OCI-LY7 (cell line): ENCODE measurements around the gene SLC35F1. TPM values are rescaled to one million over a fixed set of nuclear protein-coding genes. Genes with fewer than 3 reads are reported as not detected.

Source experiments
- BruUV-seq: library from RNA; stranded (reverse); fragments of 400-500 nt; replicated peaks from 2 replicates; lab custom pipeline; 2021; lab: Mats Ljungman, UMichigan
- CTCF ChIA-PET: fragments of 300-600 bp; sonication (Branson Sonifier 250); formaldehyde crosslinking; loops from one replicate; lab custom pipeline; 2022; ENCODE audit warnings: antibody characterized with exemption; ENCODE audit not compliant: unreplicated experiment; lab: Charles Lee
- POLR2A ChIA-PET: fragments of 300-600 bp; sonication (Branson Sonifier 250); formaldehyde crosslinking; loops from one replicate; lab custom pipeline; 2022; ENCODE audit warnings: antibody characterized with exemption; lab: Charles Lee
- DNase-seq: peaks from one replicate; pipeline ENCODE4 v3.0.0-alpha.2; 2015; ENCODE audit warnings: low spot score
- H2AFZ ChIP-seq: fragments of 200-600 bp; sonication (generic), shearing (Covaris generic); 2 replicates; pipeline ENCODE4 v1.6.1; 2014; ENCODE audit warnings: mild to moderate bottlenecking, antibody characterized with exemption, low read length, moderate library complexity
- H3K27ac ChIP-seq: fragments of 200-600 bp; sonication (generic); 2 replicates; pipeline ENCODE4 v1.5.1; 2014; ENCODE audit warnings: mixed run types, low read depth, mild to moderate bottlenecking, moderate library complexity, low read length, inconsistent platforms; ENCODE audit not compliant: poor library complexity, severe bottlenecking
- H3K36me3 ChIP-seq: fragments of 200-600 bp; sonication (generic); 2 replicates; pipeline ENCODE4 v1.6.1; 2014; ENCODE audit warnings: mild to moderate bottlenecking, antibody characterized with exemption, low read length, moderate library complexity, mixed read lengths; ENCODE audit not compliant: insufficient read depth
- H3K4me1 ChIP-seq: fragments of 200-600 bp; sonication (generic); 2 replicates; pipeline ENCODE4 v1.5.1; 2014; ENCODE audit warnings: mild to moderate bottlenecking, low read length; ENCODE audit not compliant: insufficient read depth, poor library complexity, severe bottlenecking
- H3K4me2 ChIP-seq: fragments of 200-600 bp; sonication (generic); 2 replicates; pipeline ENCODE4 v1.6.1; 2014; ENCODE audit warnings: mild to moderate bottlenecking, low read length
- H3K4me3 ChIP-seq: fragments of 200-600 bp; sonication (generic); 2 replicates; pipeline ENCODE4 v1.5.1; 2014; ENCODE audit warnings: mild to moderate bottlenecking, low read depth, low read length; ENCODE audit not compliant: poor library complexity, severe bottlenecking
- H3K79me2 ChIP-seq: fragments of 200-600 bp; sonication (generic); 2 replicates; pipeline ENCODE4 v1.6.1; 2016; ENCODE audit warnings: low read depth, mild to moderate bottlenecking, low read length, moderate library complexity, mixed read lengths; ENCODE audit not compliant: insufficient read depth
- H3K9me2 ChIP-seq: fragments of 200-600 bp; sonication (generic); 2 replicates; pipeline ENCODE4 v1.6.1; 2016; ENCODE audit warnings: mild to moderate bottlenecking, low read length, mixed read lengths; ENCODE audit not compliant: insufficient read depth
- H3K9me3 ChIP-seq: fragments of 200-600 bp; sonication (generic); 2 replicates; pipeline ENCODE4 v1.6.1; 2014; ENCODE audit warnings: mild to moderate bottlenecking, mixed run types, low read length, mixed read lengths
- H4K20me1 ChIP-seq: fragments of 200-600 bp; sonication (generic); 2 replicates; pipeline ENCODE4 v1.6.1; 2014; ENCODE audit warnings: mild to moderate bottlenecking, antibody characterized with exemption, low read length, moderate library complexity, mixed read lengths; ENCODE audit not compliant: insufficient read depth
- EZH2phosphoT487 ChIP-seq: fragments of 200-600 bp; sonication (generic); IDR thresholded peaks from 2 replicates; pipeline ENCODE4 v1.6.1; 2018; ENCODE audit warnings: low read depth, borderline replicate concordance, mild to moderate bottlenecking, mixed run types, antibody characterized with exemption, low read length, moderate library complexity, mixed read lengths
- intact Hi-C: fragments of 100-400 bp; cut with micrococcal nuclease; formaldehyde crosslinking; loops from one replicate; pipeline ENCODE4 v1.10.0; 2022; ENCODE audit not compliant: unreplicated experiment
- total RNA-seq, 2 experiments: library from RNA; depleted of rRNA in 1 of 2; stranded (reverse); fragments of >200 nt in 1 of 2; shearing (Covaris generic) in 1 of 2; gene quantifications; 2 replicates each; pipeline ENCODE4 v1.2.3, GENCODE V29; 2014 to 2022
- TF ChIP-seq, protein P1 (sequence below): fragments of 200-600 bp; sonication (generic); conservative IDR thresholded peaks from 2 replicates; pipeline ENCODE4 v1.5.1; 2014; ENCODE audit warnings: mild to moderate bottlenecking, antibody characterized with exemption, low read length, moderate library complexity, mixed read lengths

SLC35F1 gene
- total RNA-seq, 2 experiments from 2014 or later: 0.03 TPM; not detected in 1

- Histone ChIP-seq H3K4me3 (no peak overlapping the region), H3K4me2 (no peak overlapping the region), H3K9me3 (no peaks in the 10 kb centered on the region), H3K27ac (no peak overlapping the region), H4K20me1 (no peaks in the 10 kb centered on the region), H3K4me1 (no peaks in the 10 kb centered on the region), H2AFZ (no peak overlapping the region), H3K36me3 (no peaks in the 10 kb centered on the region), H3K9me2 (no peaks in the 10 kb centered on the region), H3K79me2 (no peaks in the 10 kb centered on the region)
- intact Hi-C loops: no loop called here
- ChIA-PET CTCF (no interaction called here), POLR2A (interaction anchor here (0.6 kb wide), 1 partner anchor 272 kb away, joined by 3 read pairs; no protein-coding TSS in a partner anchor)
- TF ChIP-seq, protein P1, sequence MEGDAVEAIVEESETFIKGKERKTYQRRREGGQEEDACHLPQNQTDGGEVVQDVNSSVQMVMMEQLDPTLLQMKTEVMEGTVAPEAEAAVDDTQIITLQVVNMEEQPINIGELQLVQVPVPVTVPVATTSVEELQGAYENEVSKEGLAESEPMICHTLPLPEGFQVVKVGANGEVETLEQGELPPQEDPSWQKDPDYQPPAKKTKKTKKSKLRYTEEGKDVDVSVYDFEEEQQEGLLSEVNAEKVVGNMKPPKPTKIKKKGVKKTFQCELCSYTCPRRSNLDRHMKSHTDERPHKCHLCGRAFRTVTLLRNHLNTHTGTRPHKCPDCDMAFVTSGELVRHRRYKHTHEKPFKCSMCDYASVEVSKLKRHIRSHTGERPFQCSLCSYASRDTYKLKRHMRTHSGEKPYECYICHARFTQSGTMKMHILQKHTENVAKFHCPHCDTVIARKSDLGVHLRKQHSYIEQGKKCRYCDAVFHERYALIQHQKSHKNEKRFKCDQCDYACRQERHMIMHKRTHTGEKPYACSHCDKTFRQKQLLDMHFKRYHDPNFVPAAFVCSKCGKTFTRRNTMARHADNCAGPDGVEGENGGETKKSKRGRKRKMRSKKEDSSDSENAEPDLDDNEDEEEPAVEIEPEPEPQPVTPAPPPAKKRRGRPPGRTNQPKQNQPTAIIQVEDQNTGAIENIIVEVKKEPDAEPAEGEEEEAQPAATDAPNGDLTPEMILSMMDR: no peak
- no peak for TF ChIP-seq EZH2phosphoT487
- no TSS peak for BruUV-seq
- no peak for DNase-seq
Observed at GRCh38 chr6:117971637-117972036, 64.6 kb downstream of the SLC35F1 start.

DNA sequence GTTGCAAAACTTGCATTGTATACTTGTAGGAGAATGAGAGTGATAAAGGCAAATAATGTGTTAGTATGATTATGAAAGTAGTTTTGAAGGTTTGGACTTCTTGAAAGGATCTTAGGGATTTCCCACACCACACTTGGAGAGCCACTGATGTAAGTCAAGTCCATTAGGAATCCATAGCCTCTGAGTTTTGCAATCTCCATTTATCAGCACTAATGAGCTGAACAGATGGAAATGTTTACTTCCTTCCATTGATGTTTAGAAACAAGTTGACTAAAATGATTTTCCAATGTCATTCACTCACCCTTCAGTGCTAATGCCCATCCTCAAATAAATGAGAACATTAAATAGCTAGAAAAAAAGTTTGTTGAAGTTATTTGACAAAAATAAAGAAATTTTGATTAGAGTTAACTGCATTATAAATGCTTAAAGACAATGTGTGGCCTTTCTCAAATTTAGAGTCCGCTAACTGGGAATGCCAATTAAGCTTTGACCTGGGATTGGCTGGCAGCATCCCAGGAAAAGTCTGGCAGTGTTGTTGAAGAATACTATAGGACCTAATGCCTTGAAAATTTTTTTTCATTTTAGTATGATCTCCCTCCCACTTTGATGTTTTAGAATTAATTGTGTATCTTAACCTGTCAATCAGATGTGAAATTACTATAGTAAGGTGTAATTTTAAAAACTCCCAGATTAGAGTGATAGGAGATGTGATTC is 68.0 kb downstream of the SLC35F1 start:
- H3K79me2 ChIP-seq: no peaks in the 10 kb centered on the region
- no peak for DNase-seq
- H3K36me3 ChIP-seq: no peaks in the 10 kb centered on the region
- ChIA-PET POLR2A (no interaction called here), CTCF (no interaction called here)
- no peaks in the 10 kb centered on the region for H3K9me3 ChIP-seq
- no peaks in the 10 kb centered on the region for H3K9me2 ChIP-seq
- H3K4me3 ChIP-seq: no peak overlapping the region
- no peak overlapping the region for H3K4me2 ChIP-seq
- TF ChIP-seq, protein P1: no peak
- TF ChIP-seq EZH2phosphoT487: no peak
- no peak overlapping the region for H2AFZ ChIP-seq
- intact Hi-C loops: no loop called here
- BruUV-seq: no TSS peak
- H4K20me1 ChIP-seq: no peaks in the 10 kb centered on the region
- no peaks in the 10 kb centered on the region for H3K4me1 ChIP-seq
- H3K27ac ChIP-seq: no peak overlapping the region

GRCh38 chr6:117976030-117976651 is 69.1 kb downstream of the SLC35F1 start:
- H3K9me3 ChIP-seq: no peaks in the 10 kb centered on the region
- POLR2A ChIA-PET: interaction anchor here (0.6 to 0.7 kb wide), 2 partner anchors 10 to 630 kb away, joined by 3 to 6 read pairs; no protein-coding TSS in a partner anchor
- intact Hi-C loops: loop anchor here (1.0 kb wide), 1 partner anchor 575 kb away; no protein-coding TSS in a partner anchor
- H3K9me2 ChIP-seq: no peaks in the 10 kb centered on the region
- H3K4me2 ChIP-seq: no peak overlapping the region
- no TSS peak for BruUV-seq
- no peaks in the 10 kb centered on the region for H4K20me1 ChIP-seq
- no peak overlapping the region for H2AFZ ChIP-seq
- no peaks in the 10 kb centered on the region for H3K4me1 ChIP-seq
- DNase-seq: peak; percentile 53
- H3K4me3 ChIP-seq: no peak overlapping the region
- CTCF ChIA-PET: no interaction called here
- H3K79me2 ChIP-seq: no peaks in the 10 kb centered on the region
- H3K27ac ChIP-seq: no peak overlapping the region
- H3K36me3 ChIP-seq: no peaks in the 10 kb centered on the region
- no peak for TF ChIP-seq EZH2phosphoT487
- TF ChIP-seq, protein P1: peak; percentile 95
